Measurements from ENCODE around the gene PRR20G.

DNA sequence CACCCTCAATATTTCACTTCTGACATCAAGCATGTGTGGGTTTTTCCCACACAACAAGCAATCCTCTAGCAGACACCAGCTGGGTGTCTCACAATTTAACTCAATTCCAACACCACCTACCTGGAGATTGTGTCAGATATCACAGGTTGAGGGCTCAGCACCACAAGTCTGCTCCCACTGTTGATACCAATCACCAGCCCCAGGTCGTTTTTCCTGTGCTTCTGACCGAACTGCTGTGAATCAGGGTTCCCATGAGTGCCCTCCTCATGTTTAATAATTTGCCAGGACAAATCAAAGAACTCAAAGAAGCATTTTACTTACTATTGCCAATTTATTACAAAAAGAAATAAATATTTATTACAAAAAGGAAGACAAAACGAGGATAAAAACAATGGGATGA, 25.0 kb upstream of the PRR20G start:
- TF ChIP-seq, protein P1, sequence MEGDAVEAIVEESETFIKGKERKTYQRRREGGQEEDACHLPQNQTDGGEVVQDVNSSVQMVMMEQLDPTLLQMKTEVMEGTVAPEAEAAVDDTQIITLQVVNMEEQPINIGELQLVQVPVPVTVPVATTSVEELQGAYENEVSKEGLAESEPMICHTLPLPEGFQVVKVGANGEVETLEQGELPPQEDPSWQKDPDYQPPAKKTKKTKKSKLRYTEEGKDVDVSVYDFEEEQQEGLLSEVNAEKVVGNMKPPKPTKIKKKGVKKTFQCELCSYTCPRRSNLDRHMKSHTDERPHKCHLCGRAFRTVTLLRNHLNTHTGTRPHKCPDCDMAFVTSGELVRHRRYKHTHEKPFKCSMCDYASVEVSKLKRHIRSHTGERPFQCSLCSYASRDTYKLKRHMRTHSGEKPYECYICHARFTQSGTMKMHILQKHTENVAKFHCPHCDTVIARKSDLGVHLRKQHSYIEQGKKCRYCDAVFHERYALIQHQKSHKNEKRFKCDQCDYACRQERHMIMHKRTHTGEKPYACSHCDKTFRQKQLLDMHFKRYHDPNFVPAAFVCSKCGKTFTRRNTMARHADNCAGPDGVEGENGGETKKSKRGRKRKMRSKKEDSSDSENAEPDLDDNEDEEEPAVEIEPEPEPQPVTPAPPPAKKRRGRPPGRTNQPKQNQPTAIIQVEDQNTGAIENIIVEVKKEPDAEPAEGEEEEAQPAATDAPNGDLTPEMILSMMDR (IDR thresholded peaks at IDR 0.05), result no peak
- TF ChIP-seq POLR2A (IDR thresholded peaks at IDR 0.05), result no peak
